KOPT-K1 (cell line): ENCODE data around the gene FGF3.

ENCODE experiments used
- H3K27ac ChIP-seq: fragments of 200-600 bp; sonication (generic); 2 replicates; pipeline ENCODE4 v1.5.1; 2016; ENCODE audit warnings: antibody characterized with exemption, mild to moderate bottlenecking, low read depth, low read length; ENCODE audit not compliant: poor library complexity, severe bottlenecking
- H3K36me3 ChIP-seq: fragments of 200-600 bp; sonication (generic); 2 replicates; pipeline ENCODE4 v1.5.1; 2017; ENCODE audit warnings: antibody characterized with exemption, mild to moderate bottlenecking, low read length, moderate library complexity; ENCODE audit not compliant: insufficient read depth
- H3K9me3 ChIP-seq: fragments of 200-600 bp; sonication (generic); 2 replicates; pipeline ENCODE4 v1.5.1; 2017; ENCODE audit warnings: antibody characterized with exemption, low read length, mild to moderate bottlenecking; ENCODE audit not compliant: insufficient read depth, poor library complexity, severe bottlenecking

Gene FGF3

DNA sequence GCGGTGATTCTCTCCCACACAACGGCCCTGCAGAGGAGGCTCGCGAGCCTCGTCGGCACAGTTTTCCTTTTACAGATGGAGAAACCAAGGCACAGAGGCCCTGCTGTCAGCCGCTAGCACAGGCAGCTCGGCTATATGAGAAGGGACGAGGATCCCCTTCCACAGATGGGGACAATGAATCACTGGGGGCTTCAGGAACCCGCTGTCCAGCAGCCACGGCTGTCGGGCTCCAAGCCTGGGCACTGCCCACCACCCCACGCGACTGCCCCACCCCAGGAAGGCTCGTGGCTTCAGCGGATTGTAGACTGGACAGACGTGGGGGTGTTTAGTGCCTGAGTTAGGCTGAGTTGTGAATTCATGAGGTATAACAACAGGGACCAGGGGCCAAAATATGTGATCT lies 17.2 kb upstream of the FGF3 start:
- Histone ChIP-seq H3K36me3 (no peaks in the 10 kb centered on the region), H3K27ac (no peak overlapping the region), H3K9me3 (no peaks in the 10 kb centered on the region)

DNA sequence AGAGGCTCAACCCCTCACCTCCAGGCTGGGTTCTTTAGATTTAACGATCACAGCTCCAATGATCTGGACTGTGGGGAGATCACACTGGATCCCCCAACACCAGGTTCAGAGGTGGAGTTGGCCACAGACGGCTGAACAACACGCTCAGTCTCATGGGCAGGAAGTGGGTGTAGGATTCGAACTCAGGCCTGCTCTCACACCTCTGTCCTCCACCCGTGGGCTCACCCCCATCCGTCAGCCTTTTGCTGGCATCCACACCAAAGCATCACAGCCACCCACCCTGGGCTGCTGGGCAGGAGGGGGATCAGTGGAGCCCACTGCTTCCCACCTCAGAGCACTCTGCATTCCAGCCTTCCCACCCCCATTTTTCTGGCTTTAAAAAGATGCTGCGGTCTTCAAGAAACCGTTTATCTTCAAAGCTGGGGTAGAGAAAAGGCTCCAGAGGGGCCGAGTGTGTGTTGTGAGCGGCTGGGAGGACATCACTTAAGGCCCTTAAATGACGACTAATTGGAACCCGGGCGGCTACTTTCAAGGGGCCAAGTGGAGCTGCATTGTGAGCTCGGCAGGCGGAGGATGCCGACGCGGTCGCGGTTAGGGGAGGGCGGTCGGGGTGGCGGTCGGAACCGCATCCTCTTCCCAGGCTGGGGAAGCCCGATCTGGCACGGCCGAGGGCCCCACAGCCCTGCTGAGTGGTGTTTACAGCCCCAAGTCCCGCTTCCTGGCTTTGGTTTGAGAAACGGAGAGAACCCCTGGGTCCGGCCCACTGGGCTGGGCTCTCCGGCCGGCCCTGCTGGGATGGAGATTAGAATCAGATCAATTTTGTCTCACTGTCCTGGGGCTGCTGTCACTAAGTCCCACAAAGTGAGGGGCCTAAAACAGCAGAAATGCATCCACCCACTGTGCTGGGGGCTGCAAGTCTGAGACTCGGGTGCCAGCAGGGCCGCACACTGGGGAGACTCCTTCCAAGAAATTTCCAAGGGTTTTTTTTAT lies 15.9 kb upstream of the FGF3 start:
- no peak overlapping the region for H3K27ac ChIP-seq
- H3K9me3 ChIP-seq = no peaks in the 10 kb centered on the region
- no peaks in the 10 kb centered on the region for H3K36me3 ChIP-seq

DNA sequence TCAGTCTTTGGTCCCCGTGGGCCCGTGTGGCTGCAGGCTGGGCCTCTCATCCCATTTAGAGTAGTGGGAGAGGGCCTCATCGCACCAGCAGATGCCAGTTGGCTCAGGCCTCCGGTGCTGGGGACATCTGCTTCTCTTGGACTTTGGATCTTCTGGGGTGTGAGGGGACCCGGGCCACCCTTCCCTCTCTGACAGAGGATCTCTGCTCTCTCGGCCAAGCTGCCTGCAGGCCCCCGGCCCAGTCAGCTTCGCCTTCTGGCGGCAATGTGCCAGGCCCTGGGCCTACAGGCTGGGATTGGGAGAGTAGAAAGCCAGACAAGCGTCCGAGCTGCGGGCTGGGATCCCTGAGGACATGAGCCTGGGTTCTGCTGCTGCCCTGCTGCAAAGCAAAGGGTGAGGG lies 15.0 kb upstream of the FGF3 start:
- Histone ChIP-seq H3K9me3 (no peaks in the 10 kb centered on the region), H3K36me3 (no peaks in the 10 kb centered on the region), H3K27ac (no peak overlapping the region)

DNA sequence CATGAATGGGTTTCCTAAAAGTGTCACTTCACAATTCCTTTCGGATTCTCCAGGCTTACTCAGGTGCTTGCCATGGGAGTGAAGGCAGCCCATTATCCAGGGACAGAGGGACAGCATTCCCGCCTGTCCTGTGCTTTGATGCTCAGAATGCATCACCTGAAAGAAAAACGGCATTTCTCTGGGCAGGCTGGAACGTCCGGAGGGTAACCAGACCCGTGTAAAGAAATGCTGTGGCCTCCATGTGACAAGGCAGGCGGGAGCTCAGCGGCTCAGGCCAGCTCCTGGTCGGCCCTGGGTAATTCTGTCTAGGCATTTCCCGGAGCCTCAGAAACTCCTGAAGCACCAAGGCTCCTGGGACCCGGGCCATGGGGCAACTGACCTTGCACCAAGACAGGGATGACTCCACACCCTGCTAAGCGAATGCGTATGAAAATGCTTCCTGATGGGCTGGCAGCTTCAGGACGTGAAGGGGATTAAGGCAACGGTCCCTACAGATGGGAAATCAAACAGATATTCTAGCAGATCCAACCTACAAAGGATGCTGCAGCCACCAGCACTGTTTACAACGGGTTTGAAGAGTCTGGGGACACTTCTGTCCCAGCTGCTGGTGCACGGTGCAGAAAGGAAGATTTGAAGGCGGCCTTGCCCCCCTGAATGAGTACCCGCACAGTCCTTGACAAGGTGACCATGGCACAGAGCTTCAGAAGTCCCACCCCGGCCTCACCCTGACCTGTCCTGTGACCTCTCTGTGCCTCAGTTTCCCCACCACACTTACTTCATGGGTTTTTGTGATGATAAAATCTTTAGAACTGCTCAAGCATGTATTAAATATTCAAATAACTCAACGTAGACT lies 13.6 kb upstream of the FGF3 start:
- no peaks in the 10 kb centered on the region for H3K9me3 ChIP-seq
- H3K27ac ChIP-seq = no peak overlapping the region
- H3K36me3 ChIP-seq = no peaks in the 10 kb centered on the region

DNA sequence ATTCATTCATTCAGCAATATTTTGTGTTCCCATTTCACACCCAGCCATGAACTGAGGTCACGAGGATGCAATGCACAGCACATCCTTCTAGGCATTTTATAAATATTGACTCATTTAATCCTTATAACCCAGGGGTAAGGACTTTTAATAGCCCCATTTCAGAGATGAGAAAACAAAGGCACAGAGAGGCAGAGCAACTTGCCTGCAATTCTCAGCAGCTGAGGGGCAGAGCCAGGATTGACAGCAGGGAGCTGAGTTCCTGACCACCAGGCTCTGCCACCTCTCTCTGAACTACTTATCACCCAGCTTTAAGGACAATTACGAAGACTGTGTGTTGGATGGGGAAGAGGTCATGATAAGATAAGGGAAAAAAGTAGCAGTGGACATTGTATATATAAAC lies 12.8 kb upstream of the FGF3 start:
- H3K27ac ChIP-seq = no peak overlapping the region
- no peaks in the 10 kb centered on the region for H3K36me3 ChIP-seq
- H3K9me3 ChIP-seq = no peaks in the 10 kb centered on the region

DNA sequence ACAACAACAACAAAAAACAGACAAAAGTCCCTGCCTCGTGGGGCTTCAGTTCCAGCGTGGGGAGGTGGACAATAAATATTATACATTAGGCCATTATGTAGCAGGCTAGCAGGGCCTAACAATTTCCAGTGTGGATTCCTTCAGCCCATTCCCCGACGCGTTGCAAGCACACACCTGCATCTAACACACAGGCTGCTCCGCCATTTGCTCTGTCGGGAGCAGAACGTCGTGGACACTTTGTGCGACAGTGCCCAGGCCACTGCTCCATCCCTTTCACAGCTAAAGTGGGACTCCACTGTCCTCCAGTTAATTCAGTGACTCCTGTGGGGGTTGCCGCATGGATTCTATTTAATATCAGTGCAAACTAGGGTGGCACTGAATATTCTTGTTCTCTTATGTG lies 10.9 kb upstream of the FGF3 start:
- Histone ChIP-seq H3K9me3 (no peaks in the 10 kb centered on the region), H3K27ac (no peak overlapping the region)

DNA sequence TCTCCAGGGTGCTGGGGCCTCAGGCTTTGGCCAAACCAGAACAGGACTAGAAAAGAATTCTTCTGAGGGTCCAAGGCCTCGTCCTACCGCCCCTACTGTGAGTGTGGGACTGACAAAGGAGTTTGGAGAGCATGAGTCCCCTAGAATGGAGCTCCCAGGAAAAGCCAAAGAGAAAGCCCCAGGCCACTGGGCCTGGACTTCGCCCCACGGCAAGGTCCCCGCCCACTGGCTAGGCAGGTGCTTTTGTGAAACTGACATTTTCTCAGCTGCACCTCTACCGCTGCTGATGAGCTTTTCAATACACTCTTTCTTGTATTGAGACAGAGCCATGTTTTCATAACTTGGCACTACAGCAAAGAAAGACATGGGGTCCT lies 9.7 kb upstream of the FGF3 start:
- no peak overlapping the region for H3K27ac ChIP-seq
- H3K36me3 ChIP-seq = no peaks in the 10 kb centered on the region
- no peaks in the 10 kb centered on the region for H3K9me3 ChIP-seq

More for the DNA sequence above, 10.9 kb upstream of the FGF3 start:
- H3K36me3 ChIP-seq = no peaks in the 10 kb centered on the region

DNA sequence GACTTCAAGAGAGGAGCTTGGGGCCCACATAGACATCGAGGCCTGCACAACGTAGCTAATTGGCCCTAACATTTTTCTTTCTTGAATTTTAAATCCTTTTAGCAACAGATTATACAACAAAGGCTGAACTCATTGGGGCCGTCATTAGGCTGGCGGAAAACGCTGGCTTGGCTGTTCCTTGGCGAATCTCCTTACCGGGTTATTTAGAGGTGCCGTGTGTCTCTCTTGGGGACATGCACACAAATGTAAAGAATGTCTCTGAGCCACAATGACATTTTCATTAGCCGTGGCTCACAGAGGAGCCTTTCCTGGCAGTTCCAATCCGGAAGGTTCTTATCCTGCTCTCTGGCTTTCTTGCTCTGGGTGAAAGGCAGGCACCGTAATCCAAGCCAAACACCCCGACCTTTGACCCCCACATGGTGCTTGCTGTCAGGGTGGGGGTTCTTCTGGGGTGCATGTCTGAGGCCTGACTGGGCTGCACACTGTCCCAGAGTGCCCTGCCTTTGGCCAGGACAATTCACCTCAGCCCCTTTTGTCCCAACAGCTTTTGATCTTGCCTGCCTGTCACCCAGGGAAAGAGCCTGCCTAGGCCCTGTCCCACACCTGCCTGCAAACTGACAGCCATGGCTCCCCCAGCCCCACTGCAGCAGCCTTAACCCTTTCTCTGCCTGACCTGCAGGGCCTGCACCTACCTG lies 9.2 kb upstream of the FGF3 start:
- Histone ChIP-seq H3K36me3 (no peaks in the 10 kb centered on the region), H3K9me3 (no peaks in the 10 kb centered on the region), H3K27ac (no peak overlapping the region)

DNA sequence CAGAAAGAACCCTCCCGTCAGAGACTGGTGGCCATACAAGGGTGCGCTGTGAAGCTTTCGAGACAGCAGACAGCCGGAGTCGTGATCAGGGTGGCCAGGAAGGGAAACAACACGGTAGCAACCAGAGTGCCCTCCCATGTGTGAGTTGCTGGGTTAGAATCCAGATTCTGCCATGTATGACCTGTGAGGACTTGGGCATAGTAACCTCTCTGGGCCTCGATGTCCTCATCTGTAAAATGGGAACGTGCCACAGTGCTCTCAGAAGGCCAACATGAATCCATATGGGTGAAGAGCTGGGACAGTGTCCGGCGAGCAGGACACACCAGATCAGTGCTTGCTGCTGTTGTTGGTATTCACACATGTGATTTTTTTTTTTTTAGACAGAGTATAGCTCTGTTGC lies 7.6 kb upstream of the FGF3 start:
- H3K27ac ChIP-seq = no peak overlapping the region
- no peaks in the 10 kb centered on the region for H3K9me3 ChIP-seq
- no peaks in the 10 kb centered on the region for H3K36me3 ChIP-seq

DNA sequence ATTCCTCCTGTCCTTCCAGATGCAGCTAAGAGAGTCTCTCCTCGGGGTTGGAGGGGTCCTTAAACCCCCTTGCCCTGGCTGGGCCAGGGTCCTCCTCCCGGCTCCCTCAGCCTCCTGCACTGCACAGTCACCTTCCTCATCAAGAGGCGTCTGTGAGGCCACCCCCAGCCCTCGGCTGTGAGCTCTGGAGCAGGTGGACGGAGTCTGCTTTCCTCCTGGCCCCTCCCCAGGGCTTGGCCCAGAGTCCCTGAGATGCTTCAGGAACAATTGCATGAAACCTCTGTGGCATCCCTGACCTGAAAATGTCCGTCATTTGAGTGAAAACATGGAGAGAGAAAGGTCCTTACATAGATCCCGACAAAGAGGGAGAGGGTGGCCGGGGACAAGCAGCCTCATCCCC lies 6.7 kb upstream of the FGF3 start:
- no peaks in the 10 kb centered on the region for H3K9me3 ChIP-seq
- H3K27ac ChIP-seq = no peak overlapping the region
- no peaks in the 10 kb centered on the region for H3K36me3 ChIP-seq

DNA sequence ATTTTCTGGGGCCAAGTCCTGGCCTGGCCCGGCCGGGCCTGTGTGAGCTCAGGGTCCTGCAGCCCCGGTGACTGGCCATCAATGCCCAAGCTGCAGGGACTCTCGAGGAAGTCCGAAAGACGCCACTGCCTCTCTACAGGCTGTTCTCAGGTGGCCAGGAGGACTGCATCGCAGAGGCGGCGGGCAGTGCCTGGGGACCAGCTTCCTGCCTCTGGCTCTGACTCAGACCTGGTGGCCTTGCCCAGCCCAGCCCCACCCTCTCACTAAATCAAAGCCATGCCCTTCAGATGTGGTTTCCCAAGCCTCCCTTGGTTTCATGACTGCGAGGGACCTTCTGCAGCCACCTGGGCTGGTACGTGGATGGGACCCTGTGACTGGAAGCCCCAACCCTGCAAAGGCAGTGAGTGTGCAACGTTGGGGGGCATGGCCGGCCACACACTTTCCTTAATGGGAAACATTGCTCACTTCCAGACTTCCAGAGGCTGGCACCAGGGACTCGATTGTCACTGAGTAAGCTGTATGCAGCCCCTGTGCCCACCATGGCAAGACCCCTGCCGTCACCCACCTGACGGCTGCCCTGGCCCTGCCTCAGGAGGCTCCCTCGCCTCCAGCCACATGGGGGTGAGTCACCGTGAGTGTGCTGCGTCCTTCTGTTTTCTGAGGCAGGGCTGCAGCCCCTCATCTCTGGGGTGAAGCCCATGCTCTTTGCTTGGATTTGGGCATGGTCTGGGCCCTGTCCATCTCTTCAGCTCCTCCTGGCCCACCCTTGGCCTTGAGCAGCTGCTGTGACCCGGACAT lies 6.0 kb upstream of the FGF3 start:
- Histone ChIP-seq H3K27ac (no peak overlapping the region), H3K9me3 (no peaks in the 10 kb centered on the region)

DNA sequence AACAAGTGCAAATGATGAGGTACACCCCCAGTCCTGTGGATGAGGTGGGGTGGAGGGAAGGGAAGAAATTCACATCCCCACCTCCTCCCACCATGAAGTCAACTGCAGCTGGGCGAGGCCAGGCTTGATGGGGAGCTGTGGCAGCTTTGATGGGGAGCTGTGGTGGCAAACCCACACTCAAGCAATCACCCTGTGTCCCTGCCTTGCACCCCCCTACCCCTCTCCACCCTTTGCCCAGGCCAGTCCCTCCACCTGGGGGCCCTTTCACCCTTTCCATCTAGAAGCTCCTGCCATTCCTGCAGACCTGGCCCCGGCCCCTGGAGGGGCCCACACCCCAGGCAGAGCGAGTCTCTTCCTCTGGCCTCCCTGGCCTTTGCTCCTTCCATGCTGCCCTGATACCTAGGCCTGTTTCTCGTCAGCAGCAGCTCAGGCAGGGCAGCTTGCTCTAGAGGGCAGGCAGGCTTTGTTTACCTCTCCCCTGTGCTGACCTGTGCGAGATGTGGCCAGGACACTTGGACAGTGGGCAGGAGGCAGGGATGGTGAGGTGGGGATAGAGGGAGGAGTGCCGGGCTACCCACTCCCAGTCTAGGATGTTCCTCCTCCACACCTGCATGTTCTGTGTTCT lies 4.5 kb upstream of the FGF3 start:
- no peaks in the 10 kb centered on the region for H3K36me3 ChIP-seq
- H3K27ac ChIP-seq = no peak overlapping the region
- H3K9me3 ChIP-seq = no peaks in the 10 kb centered on the region

More for the DNA sequence above, 6.0 kb upstream of the FGF3 start:
- H3K36me3 ChIP-seq = no peaks in the 10 kb centered on the region

DNA sequence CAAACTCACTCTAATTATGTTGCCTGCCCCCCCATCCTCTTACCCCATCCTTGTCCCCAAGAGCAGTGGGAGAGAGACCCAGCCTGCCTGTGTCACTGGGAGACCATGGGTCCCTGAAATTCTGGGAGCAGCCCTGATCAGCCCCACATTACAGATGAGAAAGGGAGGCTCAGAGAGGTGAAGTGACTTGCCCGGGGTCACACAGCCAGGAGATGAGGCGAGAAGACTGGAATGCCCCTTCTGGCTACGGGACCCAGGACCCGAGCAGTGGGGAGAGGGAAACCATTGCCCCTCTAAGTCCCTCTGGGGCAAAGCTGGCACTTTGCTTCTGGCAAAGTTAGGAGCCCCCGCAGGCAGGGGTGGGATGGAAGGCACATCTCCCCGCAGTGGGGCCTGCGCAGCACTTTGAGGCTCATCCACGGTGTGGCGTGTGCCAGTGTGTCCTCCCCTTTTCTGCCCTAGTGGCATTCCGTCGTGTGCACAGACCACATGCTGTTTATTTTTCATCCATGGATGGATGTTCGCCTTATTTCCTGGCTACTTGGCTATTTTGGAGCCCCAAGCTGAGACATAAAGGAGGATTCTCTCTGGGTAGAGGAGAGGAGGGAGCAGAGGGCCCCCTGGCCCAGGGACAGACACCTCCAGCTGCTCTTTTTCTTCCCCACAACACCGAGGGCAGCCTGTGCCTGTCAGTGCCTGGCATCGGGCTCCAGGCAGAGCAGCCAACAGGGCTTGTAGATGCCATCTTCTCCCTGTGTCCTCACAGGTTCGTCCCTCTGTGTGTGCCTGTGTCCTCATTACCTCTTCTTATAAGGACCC lies 3.7 kb upstream of the FGF3 start:
- H3K9me3 ChIP-seq = no peaks in the 10 kb centered on the region
- no peak overlapping the region for H3K27ac ChIP-seq
- H3K36me3 ChIP-seq = no peaks in the 10 kb centered on the region
